ENCODE measurements around the gene REXO1. TPM values are rescaled to one million over a fixed set of nuclear protein-coding genes. Genes with fewer than 3 reads are reported as not detected.

Gene REXO1
- total and polyA plus RNA-seq, 2 of the 8 experiments (the other 6 are each of a cell fraction or from before 2014, with no cell fraction given): 42.4 to 44.3 TPM

- Histone ChIP-seq H3K4me1 (replicated peaks in 1 of 4; ENCODE audit: control insufficient read depth in 3 of 4, insufficient read depth in 4 of 4, low read length in 3 of 4) (no peaks in the 10 kb centered on the region), H2AK5ac (ENCODE audit: low read depth, low read length) (no peak overlapping the region), H3K23me2 (ENCODE audit: low read depth, low read length) (no peaks in the 10 kb centered on the region), H3K4me3 (ENCODE audit: extremely low read depth in 1 of 4, insufficient read depth in 2 of 4, low read depth in 3 of 4, low read length in 4 of 4) (no peak overlapping the region), H2BK120ac (replicated peaks; ENCODE audit: low read depth, low read length) (no peak overlapping the region), H2BK15ac (ENCODE audit: low read length) (no peak overlapping the region), H3K4ac (replicated peaks; ENCODE audit: insufficient read length, low read depth, low read length) (no peak overlapping the region), H4K20me1 (replicated peaks in 1 of 2; ENCODE audit: control insufficient read depth in 1 of 2, insufficient read depth in 2 of 2, low read length in 2 of 2) (no peaks in the 10 kb centered on the region), H3K36me3 (ENCODE audit: control insufficient read depth in 2 of 4, insufficient read depth in 4 of 4, low read length in 3 of 4) (no peaks in the 10 kb centered on the region), H3K23ac (ENCODE audit: insufficient read length) (no peak overlapping the region), H2BK5ac (ENCODE audit: low read depth, low read length) (no peak overlapping the region), H3K14ac (ENCODE audit: insufficient read length) (no peak overlapping the region), H3K27ac (ENCODE audit: low read depth, low read length) (no peak overlapping the region), H2BK20ac (ENCODE audit: low read length) (no peak overlapping the region), H3K27me3 (replicated peaks in 1 of 4; ENCODE audit: control insufficient read depth in 3 of 4, extremely low read depth in 1 of 4, insufficient read depth in 3 of 4, low read length in 3 of 4) (peaks cover 0 to 3% (median 0%) of the 10 kb centered on the region in 4 experiments; a peak in 1 of 7 replicates), H2BK12ac (ENCODE audit: low read depth, low read length) (no peak overlapping the region), H3K4me2 (ENCODE audit: insufficient read depth in 1 of 2, low read depth in 2 of 2, low read length in 2 of 2) (no peak overlapping the region), H4K5ac (ENCODE audit: insufficient read length, low read depth, low read length) (no peak overlapping the region), H3K79me1 (ENCODE audit: low read depth, low read length) (no peaks in the 10 kb centered on the region), H3K56ac (replicated peaks; ENCODE audit: insufficient read length, low read depth, low read length) (no peak overlapping the region), H3K18ac (ENCODE audit: extremely low read depth, low read length) (no peak overlapping the region), H3K79me2 (ENCODE audit: control insufficient read depth in 1 of 2, insufficient read depth in 2 of 2, low read length in 2 of 2) (no peaks in the 10 kb centered on the region), H4K8ac (ENCODE audit: extremely low read depth, insufficient read depth, low read length) (no peak overlapping the region), H2AFZ (ENCODE audit: low read length) (no peak overlapping the region), H3K9me3 (ENCODE audit: insufficient read depth in 2 of 2, low read depth in 1 of 2, low read length in 1 of 2) (no peaks in the 10 kb centered on the region), H3K9ac (replicated peaks in 1 of 4; ENCODE audit: extremely low read depth in 1 of 4, low read depth in 3 of 4, low read length in 3 of 4) (no peak overlapping the region), H4K91ac (replicated peaks; ENCODE audit: insufficient read length, low read length) (no peak overlapping the region)
- CTCF ChIA-PET (ENCODE audit: partially characterized antibody): interaction anchor here (3.4 to 3.9 kb wide), 2 partner anchors 21 to 23 kb away, joined by 10 to 19 read pairs; no protein-coding TSS in a partner anchor
- 87% methylated on average over 6 of the region's 6 CpGs; no CpG with 5 or more reads in 1 of the 2 experiments for WGBS, 2 experiments (ENCODE audit: extremely low coverage in 1 of 2, insufficient coverage in 1 of 2, insufficient read length in 1 of 2, insufficient replicate concordance in 2 of 2, low coverage in 1 of 2, low lambda C conversion rate in 2 of 2, missing lambda C conversion rate in 1 of 2)
- POLR2A ChIA-PET (ENCODE audit: partially characterized antibody): interaction anchor here (1.6 kb wide), 1 partner anchor 21 kb away, joined by 3 read pairs; no protein-coding TSS in a partner anchor
- no peak for TF ChIP-seq FOSL1 (IDR thresholded peaks at IDR 0.05; ENCODE audit: insufficient read depth, low read depth, low read length)
- no peak for TF ChIP-seq CTBP2 (IDR thresholded peaks at IDR 0.05; ENCODE audit: borderline replicate concordance, insufficient read depth, insufficient read length, low read length)
- TF ChIP-seq SIRT6 (IDR thresholded peaks at IDR 0.05; ENCODE audit: low read length): no peak
- no peak for TF ChIP-seq EP300 (IDR thresholded peaks at IDR 0.05; ENCODE audit: borderline replicate concordance in 1 of 2, low read depth in 2 of 2, low read length in 2 of 2)
- TF ChIP-seq CTCF (IDR thresholded peaks at IDR 0.05; ENCODE audit: control extremely low read depth in 1 of 3, insufficient read depth in 1 of 3, low read depth in 1 of 3, low read length in 3 of 3): no peak
- no peak for TF ChIP-seq POLR2AphosphoS5 (IDR thresholded peaks at IDR 0.05; ENCODE audit: low read depth, low read length)
- TF ChIP-seq CREB1 (IDR thresholded peaks at IDR 0.05): no peak
- no peak for TF ChIP-seq CEBPB (IDR thresholded peaks at IDR 0.05; ENCODE audit: low read depth, low read length)
- TF ChIP-seq E2F6 (IDR thresholded peaks at IDR 0.05): no peak
- no peak for TF ChIP-seq NRF1 (IDR thresholded peaks at IDR 0.05; ENCODE audit: low read depth, low read length)
- no peak for TF ChIP-seq SP4 (IDR thresholded peaks at IDR 0.05; ENCODE audit: low read length)
- DNase-seq (ENCODE audit: low read depth in 1 of 2, low spot score in 2 of 2) (no peak), FAIRE-seq (no peak)
Measured at GRCh38 chr19:1804858-1805257, 43.4 kb downstream of the REXO1 start.

Data from H1 (cell line).